Measurements from ENCODE around the gene TIMM13. TPM values are rescaled to one million over a fixed set of nuclear protein-coding genes. Genes with fewer than 3 reads are reported as not detected.
"Not testable (repeated sequence)": the region's sequence is repeated elsewhere in the genome, so short reads cannot be mapped to it uniquely, and the experiment has no call there.

The TIMM13 gene
- total RNA-seq, 1 experiment from 2014 or later: 188 TPM

DNA sequence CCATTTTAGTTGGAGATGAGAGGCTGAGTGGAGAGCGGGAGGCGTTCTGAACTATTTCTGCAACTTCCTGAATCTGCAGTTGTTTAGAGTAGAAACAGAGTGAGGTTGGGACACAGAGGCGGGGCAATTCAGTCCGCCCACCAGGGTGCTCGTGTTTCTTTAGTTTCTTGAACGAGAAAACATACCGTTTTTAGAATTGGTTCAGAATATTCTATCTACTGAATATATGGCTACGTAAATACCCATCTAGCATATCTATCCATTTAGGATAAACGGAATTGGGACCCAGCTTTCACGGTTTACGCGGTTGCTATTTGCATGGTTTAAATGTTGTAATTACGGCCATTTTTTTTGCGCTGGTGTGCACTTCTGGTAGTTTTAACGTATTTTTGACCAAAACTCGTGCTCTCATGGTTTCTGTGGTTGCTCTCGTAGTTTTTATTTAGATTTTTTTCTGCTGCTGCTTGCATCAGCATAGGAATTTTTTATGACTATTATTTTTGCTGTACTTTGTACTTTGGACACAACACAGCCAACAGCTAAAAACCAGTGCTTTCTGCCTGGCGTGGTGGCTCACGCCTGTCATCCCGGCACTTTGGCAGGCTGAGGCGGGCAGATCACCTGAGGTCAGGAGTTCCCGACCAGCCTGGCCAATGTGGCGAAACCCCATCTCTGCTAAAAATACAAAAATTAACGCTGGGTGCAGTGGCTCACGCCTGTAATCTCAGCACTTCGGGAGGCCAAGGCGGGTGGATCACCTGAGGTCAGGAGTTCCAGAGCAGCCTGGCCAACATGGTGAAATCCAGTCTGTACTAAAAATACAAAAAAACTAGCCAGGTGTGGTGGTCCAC is 32.7 kb downstream of the TIMM13 start:
- CTCF ChIA-PET: interaction anchor here (0.5 to 1.6 kb wide), 4 partner anchors 157 to 279 kb away, joined by 3 to 6 read pairs (median 3); no protein-coding TSS in a partner anchor
- no peaks in the 10 kb centered on the region for H3K36me3 Mint-ChIP-seq (ENCODE audit: insufficient read depth, unreplicated experiment)

DNA sequence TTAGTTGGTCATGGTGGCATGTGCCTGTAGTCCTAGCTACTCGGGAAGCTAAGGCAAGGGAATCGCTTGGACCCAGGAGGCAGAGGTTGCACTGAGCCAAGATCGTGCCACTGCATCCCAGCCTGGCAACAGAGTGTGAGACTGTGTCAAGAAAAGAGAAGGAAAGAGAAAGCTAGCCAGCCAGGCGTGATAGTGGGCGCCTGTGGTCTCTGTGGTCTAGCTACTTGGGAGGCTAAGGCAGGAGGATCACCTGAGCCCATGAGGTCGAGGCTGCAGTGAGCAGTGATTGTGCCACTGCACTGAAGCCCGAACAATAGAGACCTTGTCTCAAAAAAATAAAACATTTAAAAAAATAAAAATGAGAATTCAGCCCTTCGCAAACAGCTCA is 33.3 kb downstream of the TIMM13 start:
- Mint-ChIP-seq H3K27ac (ENCODE audit: low read depth, unreplicated experiment) (no peak overlapping the region), H3K36me3 (ENCODE audit: insufficient read depth, unreplicated experiment) (no peaks in the 10 kb centered on the region), H3K4me1 (ENCODE audit: insufficient read depth, unreplicated experiment) (peaks cover 5% of the 10 kb centered on the region), H3K9me3 (ENCODE audit: unreplicated experiment) (no peaks in the 10 kb centered on the region), H3K4me3 (ENCODE audit: unreplicated experiment) (no peak overlapping the region), H3K27me3 (ENCODE audit: insufficient read depth, unreplicated experiment) (no peaks in the 10 kb centered on the region)
- intact Hi-C loops (cut with micrococcal nuclease): no loop called here
- CTCF ChIA-PET: interaction anchor here (0.8 to 1.6 kb wide), 4 partner anchors 72 to 238 kb away, joined by 3 to 6 read pairs (median 4); no protein-coding TSS in a partner anchor
- TF ChIP-seq, protein P1, sequence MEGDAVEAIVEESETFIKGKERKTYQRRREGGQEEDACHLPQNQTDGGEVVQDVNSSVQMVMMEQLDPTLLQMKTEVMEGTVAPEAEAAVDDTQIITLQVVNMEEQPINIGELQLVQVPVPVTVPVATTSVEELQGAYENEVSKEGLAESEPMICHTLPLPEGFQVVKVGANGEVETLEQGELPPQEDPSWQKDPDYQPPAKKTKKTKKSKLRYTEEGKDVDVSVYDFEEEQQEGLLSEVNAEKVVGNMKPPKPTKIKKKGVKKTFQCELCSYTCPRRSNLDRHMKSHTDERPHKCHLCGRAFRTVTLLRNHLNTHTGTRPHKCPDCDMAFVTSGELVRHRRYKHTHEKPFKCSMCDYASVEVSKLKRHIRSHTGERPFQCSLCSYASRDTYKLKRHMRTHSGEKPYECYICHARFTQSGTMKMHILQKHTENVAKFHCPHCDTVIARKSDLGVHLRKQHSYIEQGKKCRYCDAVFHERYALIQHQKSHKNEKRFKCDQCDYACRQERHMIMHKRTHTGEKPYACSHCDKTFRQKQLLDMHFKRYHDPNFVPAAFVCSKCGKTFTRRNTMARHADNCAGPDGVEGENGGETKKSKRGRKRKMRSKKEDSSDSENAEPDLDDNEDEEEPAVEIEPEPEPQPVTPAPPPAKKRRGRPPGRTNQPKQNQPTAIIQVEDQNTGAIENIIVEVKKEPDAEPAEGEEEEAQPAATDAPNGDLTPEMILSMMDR (IDR thresholded peaks at IDR 0.05; ENCODE audit: unreplicated experiment): no peak
- BruUV-seq (replicated peaks): no TSS peak
- POLR2A ChIA-PET: interaction anchor here (1.4 to 1.7 kb wide), 3 partner anchors 16 to 157 kb away, joined by 3 to 4 read pairs (median 3); no protein-coding TSS in a partner anchor
- DNase-seq (ENCODE audit: unreplicated experiment): no peak

More for the DNA sequence above, 32.7 kb downstream of the TIMM13 start:
- no TSS peak for BruUV-seq (replicated peaks)
- H3K4me1 Mint-ChIP-seq (ENCODE audit: insufficient read depth, unreplicated experiment): peaks cover 5% of the 10 kb centered on the region
- H3K4me3 Mint-ChIP-seq (ENCODE audit: unreplicated experiment): no peak overlapping the region
- DNase-seq (ENCODE audit: unreplicated experiment): no peak
- TF ChIP-seq, protein P1 (IDR thresholded peaks at IDR 0.05; ENCODE audit: unreplicated experiment): no peak
- no peaks in the 10 kb centered on the region for H3K27me3 Mint-ChIP-seq (ENCODE audit: insufficient read depth, unreplicated experiment)
- POLR2A ChIA-PET: interaction anchor here (1.4 to 1.6 kb wide), 2 partner anchors 16 to 157 kb away, joined by 3 to 4 read pairs; no protein-coding TSS in a partner anchor
- no peaks in the 10 kb centered on the region for H3K9me3 Mint-ChIP-seq (ENCODE audit: unreplicated experiment)
- no peak overlapping the region for H3K27ac Mint-ChIP-seq (ENCODE audit: low read depth, unreplicated experiment)
- intact Hi-C loops (cut with micrococcal nuclease): no loop called here

DNA sequence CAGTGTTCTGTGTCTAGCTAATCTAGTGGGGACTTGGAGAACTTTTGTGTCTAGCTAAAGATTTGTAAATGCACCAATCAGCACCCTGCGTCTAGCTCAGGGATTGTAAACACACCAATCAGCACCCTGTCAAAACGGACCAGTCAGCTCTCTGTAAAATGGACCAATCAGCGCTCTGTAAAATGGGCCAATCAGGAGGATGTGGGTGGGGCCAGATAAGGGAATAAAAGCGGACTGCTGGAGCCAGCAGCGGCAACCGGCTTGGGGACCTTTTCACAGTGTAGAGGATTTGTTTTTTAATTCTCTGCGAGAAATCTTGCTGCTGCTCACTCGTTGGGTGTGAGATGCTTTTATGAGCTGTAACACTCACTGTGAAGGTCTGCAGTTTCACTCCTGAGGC is 34.5 kb downstream of the TIMM13 start:
- ChIA-PET CTCF (interaction anchor here (0.6 to 2.8 kb wide), 14 partner anchors 9 to 530 kb away, joined by 3 to 12 read pairs (median 4); partner anchors contain the start of gene TIMM13), POLR2A (interaction anchor here (0.6 to 1.7 kb wide), 4 partner anchors 18 to 1117 kb away, joined by 3 to 4 read pairs (median 4); partner anchors contain the start of gene PLEKHJ1)
- H3K4me3 Mint-ChIP-seq (ENCODE audit: unreplicated experiment); H3K27me3 Mint-ChIP-seq (ENCODE audit: insufficient read depth, unreplicated experiment); DNase-seq (ENCODE audit: unreplicated experiment); H3K27ac Mint-ChIP-seq (ENCODE audit: low read depth, unreplicated experiment); H3K9me3 Mint-ChIP-seq (ENCODE audit: unreplicated experiment); intact Hi-C loops (cut with micrococcal nuclease); BruUV-seq (replicated peaks); H3K36me3 Mint-ChIP-seq (ENCODE audit: insufficient read depth, unreplicated experiment); H3K4me1 Mint-ChIP-seq (ENCODE audit: insufficient read depth, unreplicated experiment): not testable (repeated sequence)

DNA sequence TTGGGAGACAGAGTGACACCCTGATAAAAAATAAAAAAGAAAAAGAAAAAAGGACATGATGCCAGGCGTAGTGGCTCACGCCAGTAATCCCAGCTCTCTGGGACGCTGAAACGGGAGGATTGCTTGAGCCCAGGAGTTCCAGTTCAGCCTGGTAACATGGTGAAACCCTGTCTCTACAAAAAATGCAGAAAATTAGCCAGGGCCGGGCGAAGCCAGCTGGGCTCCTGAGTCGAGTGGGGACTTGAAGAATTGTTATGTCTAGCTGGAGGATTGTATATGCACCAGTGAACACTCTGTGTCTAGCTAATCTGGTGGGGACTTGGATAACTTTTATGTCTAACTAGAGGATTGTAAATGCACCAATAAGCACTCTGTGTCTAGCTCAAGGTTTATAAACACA is 35.0 kb downstream of the TIMM13 start:
- Mint-ChIP-seq H3K36me3 (ENCODE audit: insufficient read depth, unreplicated experiment) (no peaks in the 10 kb centered on the region), H3K27ac (ENCODE audit: low read depth, unreplicated experiment) (no peak overlapping the region)

More for the DNA sequence above, 35.0 kb downstream of the TIMM13 start:
- H3K9me3 Mint-ChIP-seq (ENCODE audit: unreplicated experiment): no peaks in the 10 kb centered on the region
- TF ChIP-seq, protein P1 (IDR thresholded peaks at IDR 0.05; ENCODE audit: unreplicated experiment): no peak
- no peaks in the 10 kb centered on the region for H3K27me3 Mint-ChIP-seq (ENCODE audit: insufficient read depth, unreplicated experiment)
- ChIA-PET POLR2A (interaction anchor here (0.6 to 1.7 kb wide), 3 partner anchors 20 to 1116 kb away, joined by 3 to 4 read pairs (median 3); partner anchors contain the start of gene PLEKHJ1), CTCF (interaction anchor here (0.6 to 2.8 kb wide), 23 partner anchors 9 to 531 kb away, joined by 3 to 12 read pairs (median 4); partner anchors contain the start of gene TIMM13)
- H3K4me3 Mint-ChIP-seq (ENCODE audit: unreplicated experiment): no peak overlapping the region
- peaks cover 11% of the 10 kb centered on the region for H3K4me1 Mint-ChIP-seq (ENCODE audit: insufficient read depth, unreplicated experiment)
- intact Hi-C loops (cut with micrococcal nuclease): no loop called here
- no peak for DNase-seq (ENCODE audit: unreplicated experiment)
- no TSS peak for BruUV-seq (replicated peaks)

All from MCF 10A (cell line).